ENCODE data around the gene OSBPL9.

DNA sequence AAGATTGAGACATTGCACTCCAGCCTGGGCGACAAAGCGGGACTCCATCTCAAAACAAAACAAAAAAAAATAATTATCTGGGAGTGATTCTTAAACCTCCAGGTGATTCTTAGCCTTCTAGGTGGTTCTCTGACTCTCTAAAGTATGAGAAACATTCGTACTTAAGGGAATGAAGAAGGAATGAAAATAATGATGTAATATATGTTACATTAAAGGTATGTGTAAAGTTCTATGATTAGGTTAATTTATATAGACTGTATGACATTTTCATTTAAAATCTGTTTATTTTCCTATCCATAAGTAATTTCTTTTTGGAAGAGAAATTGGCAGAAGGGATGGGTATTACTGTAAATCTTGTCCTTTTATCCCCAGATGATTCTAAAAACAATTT is 34.7 kb downstream of the OSBPL9 start:
- no peak for TF ChIP-seq POLR2A (IDR thresholded peaks at IDR 0.05; ENCODE audit: low read depth, low read length)
- TF ChIP-seq POLR2AphosphoS5 (IDR thresholded peaks at IDR 0.05; ENCODE audit: low read depth, low read length), result no peak
- no peak for TF ChIP-seq TAF1 (IDR thresholded peaks at IDR 0.05; ENCODE audit: low read depth, low read length)
- no peak for TF ChIP-seq POU2F2 (IDR thresholded peaks at IDR 0.05; ENCODE audit: low read depth, low read length)
